GM18861 (cell line): ENCODE measurements around the gene ETNK1.
A peak's percentile ranks its signal among the peaks of the same experiment; 100 is the strongest.
"Not testable (repeated sequence)": the region's sequence is repeated elsewhere in the genome, so short reads cannot be mapped to it uniquely, and the experiment has no call there.

Experiments
- ATAC-seq: cut with Tn5 transposase; IDR thresholded peaks from one replicate; pipeline ENCODE4 v1.9.1; 2021; ENCODE audit not compliant: unreplicated experiment

The ETNK1 gene

GRCh38 chr12:22624870-22625761 lies at the start of gene ETNK1:
Gene ETNK1 (plus strand): TSS chr12:22625171. CDS start chr12:22625431, 260 bp downstream.
- peak; percentile 92 for ATAC-seq

GRCh38 chr12:22576065-22576464 lies 48.9 kb upstream of the ETNK1 start:
- ATAC-seq = no peak

- ATAC-seq = no peak
Measured at GRCh38 chr12:22576473-22576872, 48.5 kb upstream of the ETNK1 start.

- no peak for ATAC-seq
Measured at GRCh38 chr12:22577667-22578066, 47.3 kb upstream of the ETNK1 start.

- no peak for ATAC-seq
Measured at GRCh38 chr12:22578328-22578727, 46.6 kb upstream of the ETNK1 start.

GRCh38 chr12:22588817-22589216 lies 36.2 kb upstream of the ETNK1 start:
- ATAC-seq = no peak

GRCh38 chr12:22593864-22594263 lies 31.1 kb upstream of the ETNK1 start:
- no peak for ATAC-seq

GRCh38 chr12:22597539-22597938 lies 27.4 kb upstream of the ETNK1 start:
- ATAC-seq = not testable (repeated sequence)

- ATAC-seq = no peak
Measured at GRCh38 chr12:22598141-22598762, 26.7 kb upstream of the ETNK1 start.

GRCh38 chr12:22598763-22599161 lies 26.2 kb upstream of the ETNK1 start:
- ATAC-seq = no peak

- ATAC-seq = no peak
Measured at GRCh38 chr12:22600181-22600580, 24.8 kb upstream of the ETNK1 start.

- no peak for ATAC-seq
Measured at GRCh38 chr12:22609501-22609900, 15.5 kb upstream of the ETNK1 start.

- ATAC-seq = no peak
Measured at GRCh38 chr12:22610131-22610530, 14.8 kb upstream of the ETNK1 start.

- not testable (repeated sequence) for ATAC-seq
Measured at GRCh38 chr12:22612822-22613221, 12.1 kb upstream of the ETNK1 start.

- ATAC-seq = no peak
Measured at GRCh38 chr12:22615963-22616501, 8.9 kb upstream of the ETNK1 start.

- ATAC-seq = no peak
Measured at GRCh38 chr12:22617630-22618029, 7.3 kb upstream of the ETNK1 start.

GRCh38 chr12:22624548-22624869 lies 462 bp upstream of the ETNK1 start:
- ATAC-seq = no peak

GRCh38 chr12:22625762-22626294 lies 857 bp downstream of the ETNK1 start:
- peak; percentile 8 for ATAC-seq

- peak; percentile 38 for ATAC-seq
Measured at GRCh38 chr12:22626406-22626805, 1.4 kb downstream of the ETNK1 start.

- ATAC-seq = no peak
Measured at GRCh38 chr12:22627371-22627770, 2.4 kb downstream of the ETNK1 start.

- no peak for ATAC-seq
Measured at GRCh38 chr12:22628228-22628627, 3.3 kb downstream of the ETNK1 start.
